Liver (tissue), 9 donors: ENCODE measurements around the gene BRD2. TPM values are rescaled to one million over a fixed set of nuclear protein-coding genes. Genes with fewer than 3 reads are reported as not detected.

ENCODE experiments used
- DNase-seq: peaks from one replicate; pipeline ENCODE4 v3.0.0-alpha.2; 2017; ENCODE audit warnings: low spot score
- H3K27ac ChIP-seq, 2 donors: one replicate each; pipeline ENCODE4 v1.7.0; 2013; ENCODE audit warnings: inconsistent platforms in 2 of 2, low read length in 2 of 2, control low read depth in 1 of 2, low read depth in 1 of 2, mild to moderate bottlenecking in 1 of 2
- H3K27me3 ChIP-seq, 4 donors: one replicate each; pipeline versions ENCODE4 v1.6.1 to v1.7.0; 2013; ENCODE audit warnings: low read length in 3 of 4, inconsistent platforms in 1 of 4, mild to moderate bottlenecking in 1 of 4, moderate library complexity in 1 of 4; ENCODE audit not compliant: control insufficient read depth in 4 of 4, insufficient read depth in 4 of 4
- H3K36me3 ChIP-seq, 4 donors: one replicate each; pipeline versions ENCODE4 v1.6.1 to v1.7.0; 2013; ENCODE audit warnings: low read length in 3 of 4, mild to moderate bottlenecking in 3 of 4, low read depth in 1 of 4, moderate library complexity in 1 of 4; ENCODE audit not compliant: control insufficient read depth in 4 of 4, insufficient read depth in 3 of 4
- H3K4me1 ChIP-seq, 4 donors: one replicate each; pipeline versions ENCODE4 v1.6.1 to v1.7.0; 2013; ENCODE audit warnings: low read length in 3 of 4, mild to moderate bottlenecking in 3 of 4, moderate library complexity in 1 of 4; ENCODE audit not compliant: control insufficient read depth in 4 of 4, insufficient read depth in 4 of 4
- H3K4me3 ChIP-seq, 3 donors: one replicate each; pipeline versions ENCODE4 v1.6.1 to v1.7.0; 2013; ENCODE audit warnings: low read length in 3 of 3, control low read depth in 1 of 3, low read depth in 1 of 3, mild to moderate bottlenecking in 1 of 3
- H3K9ac ChIP-seq, 2 donors: one replicate each; pipeline ENCODE4 v1.7.0; 2013; ENCODE audit warnings: low read length in 2 of 2, mild to moderate bottlenecking in 2 of 2, moderate library complexity in 2 of 2, control low read depth in 1 of 2, low read depth in 1 of 2
- H3K9me3 ChIP-seq, 4 donors: one replicate each; pipeline versions ENCODE4 v1.6.1 to v1.7.0; 2013; ENCODE audit warnings: low read length in 3 of 4; ENCODE audit not compliant: control insufficient read depth in 4 of 4
- ATF3 ChIP-seq: IDR thresholded peaks from 2 replicates; pipeline ENCODE4 v1.6.1; 2016; ENCODE audit warnings: antibody characterized with exemption
- EGR1 ChIP-seq, 2 donors: IDR thresholded peaks; 2 replicates each; pipeline ENCODE4 v1.6.1; 2016 to 2018; ENCODE audit warnings: antibody characterized with exemption in 2 of 2, low read depth in 2 of 2
- FOXA1 ChIP-seq: IDR thresholded peaks from 2 replicates; pipeline ENCODE4 v1.6.1; 2016; ENCODE audit warnings: antibody characterized with exemption
- HNF4G ChIP-seq: IDR thresholded peaks from 2 replicates; pipeline ENCODE4 v1.6.1; 2016; ENCODE audit warnings: antibody characterized with exemption
- JUND ChIP-seq, 2 donors: IDR thresholded peaks; 2 replicates each; pipeline ENCODE4 v1.6.1; 2016; ENCODE audit warnings: antibody characterized with exemption in 2 of 2
- MAX ChIP-seq: IDR thresholded peaks from 2 replicates; pipeline ENCODE4 v1.6.1; 2016; ENCODE audit warnings: antibody characterized with exemption
- NR2F2 ChIP-seq: IDR thresholded peaks from 2 replicates; pipeline ENCODE4 v1.6.1; 2016; ENCODE audit warnings: antibody characterized with exemption
- RAD21 ChIP-seq, 2 donors: IDR thresholded peaks; 2 replicates each; pipeline ENCODE4 v1.6.1; 2016; ENCODE audit warnings: antibody characterized with exemption in 2 of 2, mild to moderate bottlenecking in 2 of 2
- REST ChIP-seq: IDR thresholded peaks from 2 replicates; pipeline ENCODE4 v1.6.1; 2016; ENCODE audit warnings: antibody characterized with exemption, mild to moderate bottlenecking
- RXRA ChIP-seq, 2 donors: IDR thresholded peaks; 2 replicates each; pipeline ENCODE4 v1.6.1; 2017 to 2018; ENCODE audit warnings: antibody characterized with exemption in 2 of 2, mild to moderate bottlenecking in 1 of 2
- SP1 ChIP-seq: IDR thresholded peaks from 2 replicates; pipeline ENCODE4 v1.6.1; 2018; ENCODE audit warnings: antibody characterized with exemption, mild to moderate bottlenecking
- TAF1 ChIP-seq: conservative IDR thresholded peaks from 2 replicates; pipeline ENCODE4 v1.6.1; 2016; ENCODE audit warnings: antibody characterized with exemption, mild to moderate bottlenecking
- YY1 ChIP-seq: IDR thresholded peaks from 2 replicates; pipeline ENCODE4 v1.6.1; 2016; ENCODE audit warnings: antibody characterized with exemption, mild to moderate bottlenecking
- ZBTB33 ChIP-seq: IDR thresholded peaks from 2 replicates; pipeline ENCODE4 v1.6.1; 2016; ENCODE audit warnings: antibody characterized with exemption
- WGBS: extraction: QIAGEN DNeasy Blood & Tissue Kit; methylation state at CpG from one replicate; pipeline ENCODE4 v1.1.7; 2013; 5-methylcytosine and 5-hydroxymethylcytosine counted together
- polyA plus RNA-seq, 2 donors: library from polyadenylated mRNA; stranded (reverse) in 1 of 2; unstranded in 1 of 2; fragments of 200-250 nt in 1 of 2; fragments of >200 nt in 1 of 2; fragmentation: Nextera tagmentation in 1 of 2; extraction: Ambion mirVana in 1 of 2; gene quantifications; one replicate each; pipeline versions ENCODE4 v1.2.1 to v1.2.3, GENCODE V29; 2013 to 2015
- total RNA-seq, 2 donors: library from RNA; depleted of rRNA; stranded (reverse); fragments of >200 nt; gene quantifications; one replicate each; pipeline ENCODE4 v1.2.3, GENCODE V29; 2014
- donor health status: healthy.
- donor health status: healthy.
- donor health status: healthy.
- donor health status: healthy.
- donor health status: healthy.

Gene BRD2
- total and polyA plus RNA-seq, 4 donors, result 29.8 to 100 (median 50.2) TPM

GRCh38 chr6:33015798-33016197, 47.4 kb downstream of the BRD2 start:
- H3K9ac ChIP-seq, result no peak overlapping the region
- 76% methylated on average over 11 of the region's 11 CpGs for WGBS
- H3K9me3 ChIP-seq, result no peaks in the 10 kb centered on the region
- H3K27me3 ChIP-seq, result peaks cover 0 to 4% (median 0%) of the 10 kb centered on the region in 4 donors
- peaks cover 0 to 8% (median 3%) of the 10 kb centered on the region in 4 donors for H3K4me1 ChIP-seq
- TF ChIP-seq RXRA (IDR thresholded peaks at IDR 0.05) (no peak), REST (no peak), HNF4G (no peak), RAD21 (IDR thresholded peaks at IDR 0.05) (no peak), YY1 (no peak), TAF1 (no peak), ATF3 (no peak), EGR1 (IDR thresholded peaks at IDR 0.05; ENCODE audit: low read depth in 2 of 2) (no peak), MAX (no peak), FOXA1 (no peak), ZBTB33 (no peak), JUND (IDR thresholded peaks at IDR 0.05) (no peak), NR2F2 (no peak), SP1 (no peak)
- no peaks in the 10 kb centered on the region for H3K36me3 ChIP-seq
- H3K4me3 ChIP-seq, result no peak overlapping the region
- no peak overlapping the region for H3K27ac ChIP-seq
- no peak for DNase-seq

- WGBS, result 68% methylated on average over 4 of the region's 4 CpGs
- Histone ChIP-seq H3K4me1 (peaks cover 0 to 8% (median 3%) of the 10 kb centered on the region in 4 donors), H3K27me3 (peaks cover 0 to 4% (median 0%) of the 10 kb centered on the region in 4 donors), H3K9ac (no peak overlapping the region), H3K4me3 (no peak overlapping the region), H3K27ac (no peak overlapping the region), H3K9me3 (no peaks in the 10 kb centered on the region), H3K36me3 (no peaks in the 10 kb centered on the region)
- DNase-seq, result no peak
- TF ChIP-seq REST, result no peak
- no peak for TF ChIP-seq RAD21 (IDR thresholded peaks at IDR 0.05)
These were observed 48.6 kb downstream of the BRD2 start for GRCh38 chr6:33017018-33017417.
